ENCODE measurements around the gene ZRANB2. TPM values are rescaled to one million over a fixed set of nuclear protein-coding genes. Genes with fewer than 3 reads are reported as not detected.

ZRANB2 gene
- polyA plus RNA-seq, 1 donor from 2014 or later, result 53.3 TPM

DNA sequence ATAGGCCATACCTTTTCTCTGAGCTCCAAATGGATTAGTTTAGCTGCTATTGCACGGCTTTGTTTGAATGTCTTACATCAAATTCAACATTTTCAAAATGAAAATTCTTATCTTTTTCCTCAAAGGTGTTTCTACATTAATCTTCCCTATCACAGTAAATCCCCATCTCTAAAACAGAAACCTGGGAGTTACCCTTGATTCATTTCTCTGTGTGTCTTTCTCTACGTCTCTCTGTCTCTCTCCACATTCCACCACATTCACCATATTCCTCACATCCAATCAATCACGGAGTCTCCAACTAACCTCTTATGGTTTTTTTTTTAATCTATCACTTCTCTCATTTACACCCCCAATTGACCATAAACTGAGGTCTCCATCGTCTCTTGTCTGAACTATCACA, 57.3 kb downstream of the ZRANB2 start:
- Mint-ChIP-seq H3K27ac (no peak overlapping the region), H3K4me1 (no peaks in the 10 kb centered on the region), H3K36me3 (no peaks in the 10 kb centered on the region), H3K27me3 (peaks cover 1% of the 10 kb centered on the region), H3K9me3 (peaks cover 0 to under 1% (median 0%) of the 10 kb centered on the region in 3 donors), H3K4me3 (no peak overlapping the region)

DNA sequence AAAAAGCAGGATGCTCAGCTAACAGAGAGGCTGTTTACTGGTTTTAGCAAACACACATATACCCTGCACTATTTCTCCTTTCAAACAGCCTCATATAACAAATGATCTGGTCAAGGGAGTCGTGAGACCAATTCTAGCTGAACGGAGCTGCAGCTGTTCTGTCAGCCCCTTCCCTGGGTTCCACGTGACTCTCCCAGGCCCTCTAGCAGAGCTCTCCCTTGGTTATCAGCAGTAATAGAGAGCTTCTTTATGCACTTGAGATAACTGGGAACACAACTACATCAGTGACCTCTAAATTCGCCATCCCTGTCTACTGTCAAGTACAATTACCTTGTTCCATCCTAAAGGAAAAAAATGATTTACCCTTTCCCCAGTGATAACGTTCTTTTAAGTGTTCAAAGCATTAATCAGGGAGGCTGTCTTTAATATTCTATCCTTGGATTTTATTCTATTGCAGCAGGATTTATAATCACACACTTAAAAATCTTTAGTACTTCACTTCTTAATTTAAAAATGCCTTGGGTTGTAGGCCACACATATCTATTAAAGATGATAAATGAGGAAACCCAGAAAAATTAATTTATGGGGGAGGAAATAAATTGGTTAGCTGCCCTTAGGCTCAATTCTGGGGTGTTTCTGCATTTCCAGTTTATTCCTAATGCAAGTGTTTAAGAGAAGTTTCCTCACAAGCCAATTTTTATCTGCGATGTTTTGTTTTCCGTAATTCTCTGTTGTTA, 61.4 kb downstream of the ZRANB2 start:
- Mint-ChIP-seq H3K9me3 (no peaks in the 10 kb centered on the region), H3K36me3 (no peaks in the 10 kb centered on the region), H3K4me1 (no peaks in the 10 kb centered on the region), H3K27me3 (no peaks in the 10 kb centered on the region), H3K27ac (no peak overlapping the region), H3K4me3 (no peak overlapping the region)

DNA sequence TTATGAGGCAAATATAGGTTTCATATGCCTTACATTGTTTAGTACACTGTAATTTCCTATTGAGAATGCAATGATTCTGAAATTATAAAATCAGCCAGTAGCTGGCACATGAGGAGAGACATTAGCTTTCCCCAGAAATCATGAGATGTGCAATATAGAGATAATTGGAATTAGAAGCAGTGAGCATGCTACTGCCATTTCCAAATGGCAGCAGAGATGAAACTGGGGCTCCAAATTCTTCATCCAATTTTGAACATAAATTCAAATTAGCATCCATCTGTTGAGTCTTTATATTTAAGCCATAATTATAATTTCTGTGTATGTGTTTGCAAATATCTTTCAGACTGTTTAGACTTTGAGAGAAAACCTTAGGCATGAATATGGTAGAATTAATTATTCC, 62.0 kb downstream of the ZRANB2 start:
- Mint-ChIP-seq H3K4me3 (no peak overlapping the region), H3K27ac (no peak overlapping the region), H3K27me3 (no peaks in the 10 kb centered on the region), H3K4me1 (no peaks in the 10 kb centered on the region), H3K36me3 (no peaks in the 10 kb centered on the region), H3K9me3 (no peaks in the 10 kb centered on the region)

DNA sequence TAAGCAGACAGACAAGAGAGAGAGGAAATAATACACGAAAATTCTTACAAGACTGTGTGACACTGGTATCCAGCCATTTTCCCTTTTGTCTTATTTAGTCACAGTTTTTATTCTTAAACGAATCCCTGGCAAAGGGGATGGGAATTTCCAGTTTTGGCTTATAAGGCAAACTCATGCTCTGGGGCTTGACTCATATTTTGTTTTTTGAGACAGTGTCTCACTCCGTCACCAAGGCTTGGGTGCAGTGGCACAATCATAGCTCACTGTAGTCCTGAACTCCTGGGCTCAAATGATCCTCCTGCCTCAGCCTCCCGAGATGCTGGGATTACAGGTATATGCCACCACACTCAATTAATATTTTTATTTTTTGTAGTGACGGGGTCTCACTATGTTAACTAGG, 65.1 kb downstream of the ZRANB2 start:
- Mint-ChIP-seq H3K9me3 (no peaks in the 10 kb centered on the region), H3K4me3 (no peak overlapping the region), H3K36me3 (no peaks in the 10 kb centered on the region), H3K27ac (no peak overlapping the region), H3K4me1 (no peaks in the 10 kb centered on the region), H3K27me3 (no peaks in the 10 kb centered on the region)

DNA sequence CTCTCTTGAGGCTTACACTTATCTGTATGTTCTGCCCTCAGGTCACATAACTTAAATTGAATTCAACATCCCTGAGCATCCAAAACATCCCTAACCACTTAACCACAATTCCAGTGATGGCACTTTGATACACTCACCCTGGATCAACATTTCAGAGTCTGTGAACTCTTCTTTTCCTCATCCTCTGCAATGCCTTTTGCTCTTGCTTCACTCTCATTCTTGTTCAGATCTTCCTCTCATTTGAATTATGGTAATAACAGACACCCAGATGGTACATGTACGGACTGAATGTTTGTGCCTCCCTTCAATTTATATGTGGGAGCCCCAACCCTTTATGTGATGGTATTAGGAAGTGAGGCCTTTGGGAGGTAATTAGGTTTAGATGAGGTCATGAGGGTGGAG, 66.7 kb downstream of the ZRANB2 start:
- Mint-ChIP-seq H3K27ac (no peak overlapping the region), H3K4me1 (no peaks in the 10 kb centered on the region), H3K36me3 (no peaks in the 10 kb centered on the region), H3K27me3 (no peaks in the 10 kb centered on the region), H3K9me3 (no peaks in the 10 kb centered on the region), H3K4me3 (no peak overlapping the region)

Other genes with a start within 250 kb of the ZRANB2 start
- gene PTGER3, start 33.2 kb downstream of the ZRANB2 start, polyA plus RNA-seq, result not detected